Activated T-helper 2 cell treated with anti-CD3 and anti-CD28 coated beads, Interferon-gamma antibody, Interleukin-2, Interleukin-4, amounts not matched to agents 10 μg/mL and 5 μg/mL and 100 μg/mL, durations not matched to agents 14 hours and 24 hours and 36 hours (primary cell): ENCODE results near the gene KCNJ14. TPM values are rescaled to one million over a fixed set of nuclear protein-coding genes. Genes with fewer than 3 reads are reported as not detected.
"Not testable (repeated sequence)": the region's sequence is repeated elsewhere in the genome, so short reads cannot be mapped to it uniquely, and the experiment has no call there.

Experiments
- DNase-seq: peaks from one replicate; pipeline ENCODE4 v3.0.0; 2021; ENCODE audit warnings: low spot score
- H3K27ac Mint-ChIP-seq: one replicate; pipeline ENCODE4 v1.8.0; 2021; ENCODE audit warnings: mixed read lengths
- H3K27me3 Mint-ChIP-seq: one replicate; pipeline ENCODE4 v1.8.0; 2021; ENCODE audit warnings: low read depth, mixed read lengths
- H3K36me3 Mint-ChIP-seq: one replicate; pipeline ENCODE4 v1.8.0; 2021; ENCODE audit warnings: low read depth, mixed read lengths
- H3K4me1 Mint-ChIP-seq: one replicate; pipeline ENCODE4 v1.8.0; 2021; ENCODE audit warnings: low read depth, mixed read lengths
- H3K4me3 Mint-ChIP-seq: one replicate; pipeline ENCODE4 v1.8.0; 2021; ENCODE audit warnings: low read depth, mild to moderate bottlenecking, moderate library complexity, mixed read lengths
- H3K9me3 Mint-ChIP-seq: one replicate; pipeline ENCODE4 v1.8.0; 2021; ENCODE audit warnings: mixed read lengths
- intact Hi-C: fragments of 100-400 bp; cut with micrococcal nuclease; formaldehyde crosslinking; loops from one replicate; pipeline ENCODE4 v1.15.1; 2023
- total RNA-seq: library from RNA; stranded (reverse); gene quantifications from 2 replicates; pipeline ENCODE4 v1.2.3, GENCODE V29; 2022

KCNJ14 gene
- total RNA-seq, 1 donor from 2014 or later, result 2.1 TPM

- Mint-ChIP-seq H3K27me3 (no peaks in the 10 kb centered on the region), H3K27ac (no peak overlapping the region), H3K36me3 (peaks cover 27% of the 10 kb centered on the region), H3K4me3 (no peak overlapping the region), H3K9me3 (no peaks in the 10 kb centered on the region), H3K4me1 (peaks cover 12% of the 10 kb centered on the region)
- no peak for DNase-seq
- intact Hi-C loops, result no loop called here
Measured at GRCh38 chr19:48478339-48479256, 23.2 kb downstream of the KCNJ14 start.

GRCh38 chr19:48479686-48480085 lies 24.3 kb downstream of the KCNJ14 start:
- peaks cover 23% of the 10 kb centered on the region for H3K36me3 Mint-ChIP-seq
- no peaks in the 10 kb centered on the region for H3K27me3 Mint-ChIP-seq
- no peak overlapping the region for H3K4me3 Mint-ChIP-seq
- no peak overlapping the region for H3K27ac Mint-ChIP-seq
- DNase-seq, result no peak
- H3K9me3 Mint-ChIP-seq, result no peaks in the 10 kb centered on the region
- intact Hi-C loops, result no loop called here
- peaks cover 12% of the 10 kb centered on the region for H3K4me1 Mint-ChIP-seq

GRCh38 chr19:48480183-48480557 lies 24.8 kb downstream of the KCNJ14 start:
- H3K27ac Mint-ChIP-seq, result peak overlapping the region; percentile 73
- H3K4me3 Mint-ChIP-seq, result peak overlapping the region; percentile 72
- no peak for DNase-seq
- H3K9me3 Mint-ChIP-seq, result no peaks in the 10 kb centered on the region
- no peaks in the 10 kb centered on the region for H3K27me3 Mint-ChIP-seq
- intact Hi-C loops, result no loop called here
- peaks cover 12% of the 10 kb centered on the region for H3K4me1 Mint-ChIP-seq
- peaks cover 20% of the 10 kb centered on the region for H3K36me3 Mint-ChIP-seq

- peak overlapping the region; percentile 73 for H3K27ac Mint-ChIP-seq
- no peaks in the 10 kb centered on the region for H3K27me3 Mint-ChIP-seq
- intact Hi-C loops, result no loop called here
- H3K9me3 Mint-ChIP-seq, result no peaks in the 10 kb centered on the region
- peaks cover 12% of the 10 kb centered on the region for H3K4me1 Mint-ChIP-seq
- DNase-seq, result peak; percentile 55
- peaks cover 13% of the 10 kb centered on the region for H3K36me3 Mint-ChIP-seq
- peak overlapping the region; percentile 72 for H3K4me3 Mint-ChIP-seq
Measured at GRCh38 chr19:48480558-48481500, 25.5 kb downstream of the KCNJ14 start.

GRCh38 chr19:48481846-48482639 lies 26.7 kb downstream of the KCNJ14 start:
- Mint-ChIP-seq H3K27me3 (no peaks in the 10 kb centered on the region), H3K27ac (no peak overlapping the region), H3K9me3 (no peaks in the 10 kb centered on the region), H3K4me1 (peaks cover 12% of the 10 kb centered on the region), H3K36me3 (peaks cover 8% of the 10 kb centered on the region), H3K4me3 (no peak overlapping the region)
- no peak for DNase-seq
- intact Hi-C loops, result no loop called here

GRCh38 chr19:48483301-48483700 lies 27.9 kb downstream of the KCNJ14 start:
- no peaks in the 10 kb centered on the region for H3K27me3 Mint-ChIP-seq

GRCh38 chr19:48484247-48484893 lies 29.0 kb downstream of the KCNJ14 start:
- peaks cover 10% of the 10 kb centered on the region for H3K4me1 Mint-ChIP-seq
- no peak overlapping the region for H3K27ac Mint-ChIP-seq
- no peak for DNase-seq
- H3K9me3 Mint-ChIP-seq, result no peaks in the 10 kb centered on the region
- intact Hi-C loops, result no loop called here
- no peaks in the 10 kb centered on the region for H3K27me3 Mint-ChIP-seq
- no peak overlapping the region for H3K4me3 Mint-ChIP-seq
- H3K36me3 Mint-ChIP-seq, result peaks cover 5% of the 10 kb centered on the region

More at GRCh38 chr19:48483301-48483700, 27.9 kb downstream of the KCNJ14 start:
- no peaks in the 10 kb centered on the region for H3K9me3 Mint-ChIP-seq
- H3K36me3 Mint-ChIP-seq, result peaks cover 8% of the 10 kb centered on the region
- no peak overlapping the region for H3K27ac Mint-ChIP-seq
- DNase-seq, result no peak
- intact Hi-C loops, result no loop called here
- H3K4me1 Mint-ChIP-seq, result peaks cover 12% of the 10 kb centered on the region
- H3K4me3 Mint-ChIP-seq, result no peak overlapping the region

GRCh38 chr19:48484931-48485612 lies 29.7 kb downstream of the KCNJ14 start:
- no peaks in the 10 kb centered on the region for H3K36me3 Mint-ChIP-seq
- no peak overlapping the region for H3K4me3 Mint-ChIP-seq
- H3K27me3 Mint-ChIP-seq, result no peaks in the 10 kb centered on the region
- no peak for DNase-seq
- H3K27ac Mint-ChIP-seq, result no peak overlapping the region
- intact Hi-C loops, result no loop called here
- H3K4me1 Mint-ChIP-seq, result peaks cover 7% of the 10 kb centered on the region
- no peaks in the 10 kb centered on the region for H3K9me3 Mint-ChIP-seq

- not testable (repeated sequence) for H3K36me3 Mint-ChIP-seq
Measured at GRCh38 chr19:48486706-48487105, 31.3 kb downstream of the KCNJ14 start.

GRCh38 chr19:48487544-48487943 lies 32.2 kb downstream of the KCNJ14 start:
- Mint-ChIP-seq H3K4me3 (no peak overlapping the region), H3K4me1 (peaks cover 14% of the 10 kb centered on the region), H3K27ac (no peak overlapping the region), H3K27me3 (peaks cover 13% of the 10 kb centered on the region), H3K36me3 (no peaks in the 10 kb centered on the region), H3K9me3 (no peaks in the 10 kb centered on the region)
- DNase-seq, result no peak
- intact Hi-C loops, result no loop called here

More at GRCh38 chr19:48486706-48487105, 31.3 kb downstream of the KCNJ14 start:
- H3K4me3 Mint-ChIP-seq, H3K27ac Mint-ChIP-seq, H3K9me3 Mint-ChIP-seq, H3K4me1 Mint-ChIP-seq, DNase-seq, H3K27me3 Mint-ChIP-seq, intact Hi-C loops: not testable (repeated sequence)

- H3K4me3 Mint-ChIP-seq, result no peak overlapping the region
- no peaks in the 10 kb centered on the region for H3K9me3 Mint-ChIP-seq
- H3K4me1 Mint-ChIP-seq, result peaks cover 17% of the 10 kb centered on the region
- H3K27me3 Mint-ChIP-seq, result peaks cover 15% of the 10 kb centered on the region
- H3K36me3 Mint-ChIP-seq, result no peaks in the 10 kb centered on the region
- no peak overlapping the region for H3K27ac Mint-ChIP-seq
- intact Hi-C loops, result no loop called here
- DNase-seq, result no peak
Measured at GRCh38 chr19:48487948-48488347, 32.6 kb downstream of the KCNJ14 start.
